ENCODE results near the gene WIPI1. TPM values are rescaled to one million over a fixed set of nuclear protein-coding genes. Genes with fewer than 3 reads are reported as not detected.

Gene WIPI1
- total and polyA plus RNA-seq, 2 donors from 2014 or later, result 40.9 to 41.2 TPM

DNA sequence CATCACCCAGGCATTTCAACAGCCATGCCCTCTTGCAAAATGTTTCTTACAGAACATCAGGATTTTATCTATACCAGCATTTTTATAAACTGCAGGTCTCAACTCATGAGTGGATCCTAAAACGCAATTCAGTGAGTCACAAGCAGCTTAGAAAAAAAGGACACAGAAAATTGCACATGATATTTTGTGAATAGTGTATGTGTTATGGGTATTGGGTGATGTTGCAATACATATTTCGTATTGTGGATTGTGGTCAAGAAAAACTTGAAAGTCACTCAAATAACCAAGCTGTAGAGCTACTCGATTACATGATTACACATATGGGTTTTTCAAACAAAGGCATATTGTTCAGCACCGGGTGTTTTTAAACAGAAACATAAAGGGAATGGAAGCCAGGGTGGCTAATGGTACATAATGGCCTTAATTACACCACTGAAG lies 1.4 kb downstream of the WIPI1 start:
- intact Hi-C loops (cut with DNase I), result no loop called here
- TF ChIP-seq CTCF (IDR thresholded peaks at IDR 0.05; ENCODE audit: borderline replicate concordance, extremely low read depth, insufficient read depth), result no peak
- no peaks in the 10 kb centered on the region for H3K9me3 ChIP-seq (ENCODE audit: control insufficient read depth in 2 of 3, insufficient read depth in 1 of 3, low read length in 3 of 3)
- peak overlapping the region in 2 of 3 donors; percentile 61 to 69 for H3K4me3 ChIP-seq (ENCODE audit: low read length in 3 of 3)
- peaks cover 0 to 2% (median 0%) of the 10 kb centered on the region in 3 donors for H3K36me3 ChIP-seq (ENCODE audit: control insufficient read depth in 2 of 3, insufficient read depth in 3 of 3, low read length in 3 of 3)
- peaks cover 0 to 23% (median 5%) of the 10 kb centered on the region in 3 donors for H3K4me1 ChIP-seq (ENCODE audit: control insufficient read depth in 2 of 3, insufficient read depth in 2 of 3, low read depth in 1 of 3, low read length in 3 of 3)
- DNase-seq (no peak), FAIRE-seq (no peak)
- H3K27me3 ChIP-seq (ENCODE audit: control insufficient read depth, insufficient read depth, low read length), result no peaks in the 10 kb centered on the region
- peak overlapping the region in 1 of 3 donors; percentile 14 for H3K9ac ChIP-seq (ENCODE audit: low read length in 3 of 3)
- H3K27ac ChIP-seq (ENCODE audit: low read depth in 2 of 2, low read length in 2 of 2), result peak overlapping the region in 1 of 2 donors; percentile 94

DNA sequence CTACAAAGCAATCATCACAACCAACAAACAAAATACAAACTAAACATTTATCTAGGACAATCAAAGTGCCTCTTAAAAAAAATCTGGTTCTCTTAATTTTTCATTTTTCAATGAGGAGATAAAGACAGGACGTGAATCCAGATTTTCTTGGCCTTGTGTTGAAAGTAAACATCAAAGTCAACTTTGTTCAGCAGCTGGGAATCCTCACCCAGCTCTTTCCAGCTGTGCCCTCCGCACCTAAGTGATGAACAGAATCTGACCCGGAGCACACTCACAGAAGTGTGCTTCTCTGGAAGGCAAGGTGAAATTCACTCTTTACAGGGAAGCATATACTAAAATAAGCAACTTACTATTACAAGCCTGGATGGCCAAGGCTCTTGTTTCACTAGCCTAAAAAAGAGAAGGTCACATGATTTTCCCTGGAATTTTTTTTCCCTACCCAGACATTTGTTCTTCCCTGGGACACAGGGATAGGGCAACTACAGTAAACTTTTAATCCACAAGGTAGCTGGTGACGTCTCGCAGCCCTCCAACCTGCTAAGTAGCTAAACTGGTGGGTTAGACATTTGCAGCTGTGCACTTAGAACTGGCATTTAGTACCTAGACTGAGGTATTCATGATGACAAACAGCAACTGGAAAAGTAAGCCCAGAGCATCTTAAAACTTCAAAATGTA lies 3.2 kb downstream of the WIPI1 start:
- Histone ChIP-seq H3K4me1 (ENCODE audit: control insufficient read depth in 2 of 3, insufficient read depth in 2 of 3, low read depth in 1 of 3, low read length in 3 of 3) (peaks cover 0 to 23% (median 10%) of the 10 kb centered on the region in 3 donors), H3K27ac (ENCODE audit: low read depth in 2 of 2, low read length in 2 of 2) (no peak overlapping the region), H3K27me3 (ENCODE audit: control insufficient read depth, insufficient read depth, low read length) (no peaks in the 10 kb centered on the region), H3K9me3 (ENCODE audit: control insufficient read depth in 2 of 3, insufficient read depth in 1 of 3, low read length in 3 of 3) (no peaks in the 10 kb centered on the region), H3K9ac (ENCODE audit: low read length in 3 of 3) (no peak overlapping the region), H3K36me3 (ENCODE audit: control insufficient read depth in 2 of 3, insufficient read depth in 3 of 3, low read length in 3 of 3) (peaks cover 0 to 11% (median 6%) of the 10 kb centered on the region in 3 donors), H3K4me3 (ENCODE audit: low read length in 3 of 3) (no peak overlapping the region)
- no peak for DNase-seq
- TF ChIP-seq CTCF (IDR thresholded peaks at IDR 0.05; ENCODE audit: borderline replicate concordance, extremely low read depth, insufficient read depth), result no peak
- intact Hi-C loops (cut with DNase I), result no loop called here
- no peak for FAIRE-seq

DNA sequence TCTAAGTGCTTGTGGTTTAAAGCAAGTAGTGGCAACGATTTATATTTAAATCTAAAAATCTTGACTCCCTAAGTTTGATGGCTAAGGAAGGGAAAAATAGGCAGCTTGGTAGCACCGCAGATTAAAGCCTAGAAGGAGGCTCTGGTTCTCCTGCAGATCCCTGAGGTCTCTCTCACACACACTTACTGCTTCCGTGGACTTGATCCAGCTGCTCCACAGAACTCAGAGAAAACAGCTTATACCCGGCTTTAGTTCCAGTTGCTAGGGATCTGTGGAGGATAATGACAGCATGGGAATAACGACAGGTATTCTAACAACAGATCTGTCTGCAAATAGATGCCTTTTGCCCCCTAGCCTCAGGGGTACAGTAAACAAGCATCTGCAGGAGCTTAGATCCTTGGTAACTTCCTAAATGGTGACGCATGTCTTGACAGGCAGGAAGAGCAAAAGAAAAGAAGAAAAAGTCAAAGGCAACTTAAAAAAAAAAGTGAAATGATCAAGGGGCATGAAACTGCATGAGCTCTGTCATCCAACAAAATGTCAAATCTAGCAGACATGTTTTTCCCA lies 4.5 kb downstream of the WIPI1 start:
- intact Hi-C loops (cut with DNase I), result no loop called here
- Histone ChIP-seq H3K4me1 (ENCODE audit: control insufficient read depth in 2 of 3, insufficient read depth in 2 of 3, low read depth in 1 of 3, low read length in 3 of 3) (peaks cover 0 to 23% (median 10%) of the 10 kb centered on the region in 3 donors), H3K36me3 (ENCODE audit: control insufficient read depth in 2 of 3, insufficient read depth in 3 of 3, low read length in 3 of 3) (peaks cover 0 to 12% (median 6%) of the 10 kb centered on the region in 3 donors), H3K9ac (ENCODE audit: low read length in 3 of 3) (no peak overlapping the region), H3K4me3 (ENCODE audit: low read length in 3 of 3) (no peak overlapping the region), H3K9me3 (ENCODE audit: control insufficient read depth in 2 of 3, insufficient read depth in 1 of 3, low read length in 3 of 3) (no peaks in the 10 kb centered on the region), H3K27me3 (ENCODE audit: control insufficient read depth, insufficient read depth, low read length) (no peaks in the 10 kb centered on the region), H3K27ac (ENCODE audit: low read depth in 2 of 2, low read length in 2 of 2) (no peak overlapping the region)
- DNase-seq (no peak), FAIRE-seq (no peak)
- no peak for TF ChIP-seq CTCF (IDR thresholded peaks at IDR 0.05; ENCODE audit: borderline replicate concordance, extremely low read depth, insufficient read depth)

Data from kidney (tissue), 14 donors.